Measurements from ENCODE around the gene TAS2R46. TPM values are rescaled to one million over a fixed set of nuclear protein-coding genes. Genes with fewer than 3 reads are reported as not detected.
"Not testable (repeated sequence)": the region's sequence is repeated elsewhere in the genome, so short reads cannot be mapped to it uniquely, and the experiment has no call there.

Gene TAS2R46
- total RNA-seq, 1 experiment from 2014 or later, result 0.46 TPM

DNA sequence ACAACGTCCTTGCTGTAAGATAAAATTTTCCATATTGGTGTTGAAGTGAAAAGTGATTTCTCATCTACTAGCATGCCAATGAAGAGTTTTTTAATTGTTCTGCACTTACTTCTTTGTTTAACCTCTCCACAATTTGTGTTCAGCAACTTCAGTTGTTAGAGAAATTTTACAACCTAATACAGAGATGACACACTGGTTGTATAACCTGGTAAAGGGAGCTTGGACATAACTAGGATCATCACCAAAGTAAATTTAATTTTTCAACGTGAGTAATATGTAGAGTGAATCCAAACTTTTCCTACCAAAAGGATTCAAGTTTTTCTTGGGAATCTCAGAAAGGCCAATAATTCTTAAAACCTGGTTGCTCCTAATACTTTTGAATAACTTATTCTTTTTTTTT is 43.5 kb upstream of the TAS2R46 start:
- Histone ChIP-seq H3K27me3 (ENCODE audit: control insufficient read depth, insufficient read depth, low read length) (no peaks in the 10 kb centered on the region), H3K4me1 (ENCODE audit: control insufficient read depth, insufficient read depth, low read length) (no peaks in the 10 kb centered on the region), H3K9me3 (ENCODE audit: control insufficient read depth, insufficient read depth, low read depth, low read length) (no peaks in the 10 kb centered on the region), H3K4me3 (ENCODE audit: low read depth in 2 of 2, low read length in 2 of 2) (no peak overlapping the region), H3K27ac (ENCODE audit: low read length) (no peak overlapping the region), H3K36me3 (ENCODE audit: control insufficient read depth, insufficient read depth, low read length) (no peaks in the 10 kb centered on the region)
- POLR2A ChIA-PET, result no interaction called here
- no peak for ATAC-seq
- intact Hi-C loops (cut with micrococcal nuclease; ENCODE audit: unreplicated experiment), result no loop called here
- CTCF ChIA-PET, result no interaction called here
- DNase-seq (ENCODE audit: low read depth, low spot score), result no peak
- no TSS peak for BruUV-seq (replicated peaks)
- TF ChIP-seq TCF7L2 (IDR thresholded peaks at IDR 0.05; ENCODE audit: low read depth, low read length), result no peak
- TF ChIP-seq, protein P1, sequence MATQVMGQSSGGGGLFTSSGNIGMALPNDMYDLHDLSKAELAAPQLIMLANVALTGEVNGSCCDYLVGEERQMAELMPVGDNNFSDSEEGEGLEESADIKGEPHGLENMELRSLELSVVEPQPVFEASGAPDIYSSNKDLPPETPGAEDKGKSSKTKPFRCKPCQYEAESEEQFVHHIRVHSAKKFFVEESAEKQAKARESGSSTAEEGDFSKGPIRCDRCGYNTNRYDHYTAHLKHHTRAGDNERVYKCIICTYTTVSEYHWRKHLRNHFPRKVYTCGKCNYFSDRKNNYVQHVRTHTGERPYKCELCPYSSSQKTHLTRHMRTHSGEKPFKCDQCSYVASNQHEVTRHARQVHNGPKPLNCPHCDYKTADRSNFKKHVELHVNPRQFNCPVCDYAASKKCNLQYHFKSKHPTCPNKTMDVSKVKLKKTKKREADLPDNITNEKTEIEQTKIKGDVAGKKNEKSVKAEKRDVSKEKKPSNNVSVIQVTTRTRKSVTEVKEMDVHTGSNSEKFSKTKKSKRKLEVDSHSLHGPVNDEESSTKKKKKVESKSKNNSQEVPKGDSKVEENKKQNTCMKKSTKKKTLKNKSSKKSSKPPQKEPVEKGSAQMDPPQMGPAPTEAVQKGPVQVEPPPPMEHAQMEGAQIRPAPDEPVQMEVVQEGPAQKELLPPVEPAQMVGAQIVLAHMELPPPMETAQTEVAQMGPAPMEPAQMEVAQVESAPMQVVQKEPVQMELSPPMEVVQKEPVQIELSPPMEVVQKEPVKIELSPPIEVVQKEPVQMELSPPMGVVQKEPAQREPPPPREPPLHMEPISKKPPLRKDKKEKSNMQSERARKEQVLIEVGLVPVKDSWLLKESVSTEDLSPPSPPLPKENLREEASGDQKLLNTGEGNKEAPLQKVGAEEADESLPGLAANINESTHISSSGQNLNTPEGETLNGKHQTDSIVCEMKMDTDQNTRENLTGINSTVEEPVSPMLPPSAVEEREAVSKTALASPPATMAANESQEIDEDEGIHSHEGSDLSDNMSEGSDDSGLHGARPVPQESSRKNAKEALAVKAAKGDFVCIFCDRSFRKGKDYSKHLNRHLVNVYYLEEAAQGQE (IDR thresholded peaks at IDR 0.05; ENCODE audit: insufficient read depth in 1 of 2, low read depth in 2 of 2, low read length in 1 of 2), result no peak
- TF ChIP-seq, protein P2, sequence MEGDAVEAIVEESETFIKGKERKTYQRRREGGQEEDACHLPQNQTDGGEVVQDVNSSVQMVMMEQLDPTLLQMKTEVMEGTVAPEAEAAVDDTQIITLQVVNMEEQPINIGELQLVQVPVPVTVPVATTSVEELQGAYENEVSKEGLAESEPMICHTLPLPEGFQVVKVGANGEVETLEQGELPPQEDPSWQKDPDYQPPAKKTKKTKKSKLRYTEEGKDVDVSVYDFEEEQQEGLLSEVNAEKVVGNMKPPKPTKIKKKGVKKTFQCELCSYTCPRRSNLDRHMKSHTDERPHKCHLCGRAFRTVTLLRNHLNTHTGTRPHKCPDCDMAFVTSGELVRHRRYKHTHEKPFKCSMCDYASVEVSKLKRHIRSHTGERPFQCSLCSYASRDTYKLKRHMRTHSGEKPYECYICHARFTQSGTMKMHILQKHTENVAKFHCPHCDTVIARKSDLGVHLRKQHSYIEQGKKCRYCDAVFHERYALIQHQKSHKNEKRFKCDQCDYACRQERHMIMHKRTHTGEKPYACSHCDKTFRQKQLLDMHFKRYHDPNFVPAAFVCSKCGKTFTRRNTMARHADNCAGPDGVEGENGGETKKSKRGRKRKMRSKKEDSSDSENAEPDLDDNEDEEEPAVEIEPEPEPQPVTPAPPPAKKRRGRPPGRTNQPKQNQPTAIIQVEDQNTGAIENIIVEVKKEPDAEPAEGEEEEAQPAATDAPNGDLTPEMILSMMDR (IDR thresholded peaks at IDR 0.05), result no peak
- TF ChIP-seq SIN3A (IDR thresholded peaks at IDR 0.05; ENCODE audit: borderline replicate concordance, insufficient read depth, low read depth, low read length), result no peak
- no peak for TF ChIP-seq POLR2AphosphoS5 (IDR thresholded peaks at IDR 0.05; ENCODE audit: low read depth, low read length)
- in situ Hi-C loops (cut with HindIII; ENCODE audit: low pct_unique_long_range_greater_than_20kb, low sequenced_read_pairs), result no loop called here

DNA sequence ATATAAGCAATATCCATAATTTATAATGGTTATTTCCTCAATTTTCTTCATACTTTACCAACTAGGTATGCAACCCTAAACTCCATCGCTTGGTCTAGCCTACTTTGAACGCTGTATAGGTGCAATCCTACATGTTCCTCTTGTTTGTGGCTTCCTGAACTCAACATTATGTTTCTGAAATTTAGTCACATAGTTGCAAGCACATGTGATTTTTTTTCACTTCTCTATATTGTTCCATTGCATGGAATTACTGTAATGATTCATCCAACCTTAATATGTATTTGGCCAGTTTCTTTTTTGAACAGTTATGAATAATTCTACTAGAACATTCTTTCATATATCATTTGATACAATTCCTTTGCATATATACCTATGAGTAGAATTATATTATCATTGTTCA is 32.8 kb upstream of the TAS2R46 start:
- BruUV-seq (replicated peaks); H3K27me3 ChIP-seq (ENCODE audit: control insufficient read depth, insufficient read depth, low read length); ATAC-seq; H3K36me3 ChIP-seq (ENCODE audit: control insufficient read depth, insufficient read depth, low read length); H3K4me1 ChIP-seq (ENCODE audit: control insufficient read depth, insufficient read depth, low read length); intact Hi-C loops (cut with micrococcal nuclease; ENCODE audit: unreplicated experiment); H3K9me3 ChIP-seq (ENCODE audit: control insufficient read depth, insufficient read depth, low read depth, low read length); H3K4me3 ChIP-seq (ENCODE audit: low read depth in 2 of 2, low read length in 2 of 2); POLR2A ChIA-PET; DNase-seq (ENCODE audit: low read depth, low spot score); in situ Hi-C loops (cut with HindIII; ENCODE audit: low pct_unique_long_range_greater_than_20kb, low sequenced_read_pairs); H3K27ac ChIP-seq (ENCODE audit: low read length); CTCF ChIA-PET: not testable (repeated sequence)

DNA sequence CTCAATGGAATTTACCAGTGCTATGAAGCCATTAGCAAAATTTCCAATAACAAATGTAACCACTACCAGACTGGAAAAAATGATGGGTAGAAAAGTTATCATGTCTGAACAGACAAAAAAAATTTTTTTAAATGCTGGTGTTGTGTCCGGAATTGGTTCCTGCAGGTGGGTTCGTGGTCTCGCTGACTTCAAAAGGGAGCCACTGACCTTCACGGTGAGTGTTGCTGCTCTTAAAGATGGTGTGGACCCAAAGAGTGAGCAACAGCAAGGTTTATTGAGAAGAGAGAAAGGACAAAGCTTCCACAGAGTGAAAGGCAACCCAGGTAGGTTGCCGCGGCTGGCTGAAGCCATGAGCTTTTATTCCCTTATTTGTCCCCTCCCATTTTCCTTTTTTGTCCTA is 30.0 kb upstream of the TAS2R46 start, which contains the start of gene TAS2R43:
Gene TAS2R43, minus strand, starts transcription at position 186 of the 400 bp plus-strand sequence. Its CDS starts 84 bp downstream, at position 102.
- TF ChIP-seq, protein P2 (IDR thresholded peaks at IDR 0.05), result no peak
- intact Hi-C loops (cut with micrococcal nuclease; ENCODE audit: unreplicated experiment) (no loop called here), in situ Hi-C loops (cut with HindIII; ENCODE audit: low pct_unique_long_range_greater_than_20kb, low sequenced_read_pairs) (no loop called here)
- no peaks in the 10 kb centered on the region for H3K9me3 ChIP-seq (ENCODE audit: control insufficient read depth, insufficient read depth, low read depth, low read length)
- no peaks in the 10 kb centered on the region for H3K36me3 ChIP-seq (ENCODE audit: control insufficient read depth, insufficient read depth, low read length)
- DNase-seq (ENCODE audit: low read depth, low spot score) (no peak), ATAC-seq (no peak)
- H3K27ac ChIP-seq (ENCODE audit: low read length), result no peak within 1 kb of the TSS
- H3K4me3 ChIP-seq (ENCODE audit: low read depth in 2 of 2, low read length in 2 of 2), result no peak within 1 kb of the TSS
- no peaks in the 10 kb centered on the region for H3K27me3 ChIP-seq (ENCODE audit: control insufficient read depth, insufficient read depth, low read length)
- no peaks in the 10 kb centered on the region for H3K4me1 ChIP-seq (ENCODE audit: control insufficient read depth, insufficient read depth, low read length)
- ChIA-PET POLR2A (no interaction called here), CTCF (no interaction called here)
- BruUV-seq (replicated peaks), result no TSS peak
